A549 (cell line): Measurements from ENCODE around the gene SCO2. TPM values are rescaled to one million over a fixed set of nuclear protein-coding genes. Genes with fewer than 3 reads are reported as not detected.

Experiments
- ATAC-seq, 2 experiments: fragments of 200-7000 bp in 1 of 2; fragments of >200 bp in 1 of 2; cut with Nextera tagmentation in 1 of 2; cut with Tn5 transposase in 1 of 2; 3 replicates each; pipeline versions ENCODE4 v1.8.0 to v1.9.1; 2018 to 2020; ENCODE audit warnings: mild to moderate bottlenecking in 1 of 2, moderate library complexity in 1 of 2
- CTCF ChIA-PET: fragments of 300-600 bp; sonication (Branson Sonifier 250); formaldehyde crosslinking; extraction: SDS; loops from one replicate; lab custom pipeline; 2021; ENCODE audit warnings: antibody characterized with exemption, inconsistent platforms; lab: Yijun Ruan, JAX
- POLR2A ChIA-PET: fragments of 350-600 bp; formaldehyde crosslinking; extraction: SDS; loops from one replicate; lab custom pipeline; 2021; ENCODE audit warnings: antibody characterized with exemption, inconsistent platforms; lab: Yijun Ruan, JAX
- DNase-seq, 2 experiments: peaks; one replicate each; pipeline versions ENCODE4 v3.0.0 to v3.0.0-alpha.2; 2011 to 2016; ENCODE audit warnings: low read depth in 1 of 2, low spot score in 1 of 2
- FAIRE-seq: peaks from 2 replicates; lab custom pipeline; 2011; peaks lifted over from hg19 to GRCh38; lab: Jason Lieb, UNC
- H3K27ac ChIP-seq, 2 experiments: fragments of >200 bp; sonication (Bioruptor Twin); formaldehyde crosslinking; 3 replicates each; pipeline ENCODE4 v1.5.1; 2016 to 2017
- H3K4me1 ChIP-seq: fragments of >200 bp; sonication (Bioruptor Twin); formaldehyde crosslinking; 3 replicates; pipeline ENCODE4 v1.6.1; 2016
- H3K4me2 ChIP-seq: fragments of >200 bp; sonication (Bioruptor Twin); formaldehyde crosslinking; 3 replicates; pipeline ENCODE4 v1.6.1; 2016
- H3K4me3 ChIP-seq: fragments of >200 bp; sonication (Bioruptor Twin); formaldehyde crosslinking; 3 replicates; pipeline ENCODE4 v1.5.1; 2016
- H3K9me3 ChIP-seq: fragments of >200 bp; sonication (Bioruptor Twin); formaldehyde crosslinking; 3 replicates; pipeline ENCODE4 v1.6.1; 2016
- BCL3 ChIP-seq: fragments of >200 bp; sonication (Bioruptor Twin); formaldehyde crosslinking; IDR thresholded peaks from 3 replicates; pipeline ENCODE4 v1.6.1; 2016
- ZFP36 ChIP-seq: fragments of 450-650 bp; IDR thresholded peaks from 2 replicates; pipeline ENCODE4 v1.6.1; 2014; ENCODE audit warnings: borderline replicate concordance; ENCODE audit not compliant: partially characterized antibody
- WGBS: methylation state at CpG from one replicate; pipeline ENCODE4 v1.1.6; 2017; ENCODE audit errors: missing lambda C conversion rate; 5-methylcytosine and 5-hydroxymethylcytosine counted together
- polyA plus RNA-seq, 4 experiments: library from polyadenylated mRNA; depleted of rRNA in 3 of 4; stranded (reverse); fragments of >200 nt; fragmentation: RNase III in 1 of 4; extraction: RNeasy Plus Mini Kit Qiagen cat#74134 plus additional on column Dnase treatment in 1 of 4; gene quantifications; 2 replicates in 3 of 4; 3 replicates in 1 of 4; pipeline ENCODE4 v1.2.3, GENCODE V29; 2011 to 2017

SCO2 gene
- polyA plus RNA-seq, 2 of the 4 experiments (the other 2 are of a cell fraction), result 0.37 to 1.7 TPM

DNA sequence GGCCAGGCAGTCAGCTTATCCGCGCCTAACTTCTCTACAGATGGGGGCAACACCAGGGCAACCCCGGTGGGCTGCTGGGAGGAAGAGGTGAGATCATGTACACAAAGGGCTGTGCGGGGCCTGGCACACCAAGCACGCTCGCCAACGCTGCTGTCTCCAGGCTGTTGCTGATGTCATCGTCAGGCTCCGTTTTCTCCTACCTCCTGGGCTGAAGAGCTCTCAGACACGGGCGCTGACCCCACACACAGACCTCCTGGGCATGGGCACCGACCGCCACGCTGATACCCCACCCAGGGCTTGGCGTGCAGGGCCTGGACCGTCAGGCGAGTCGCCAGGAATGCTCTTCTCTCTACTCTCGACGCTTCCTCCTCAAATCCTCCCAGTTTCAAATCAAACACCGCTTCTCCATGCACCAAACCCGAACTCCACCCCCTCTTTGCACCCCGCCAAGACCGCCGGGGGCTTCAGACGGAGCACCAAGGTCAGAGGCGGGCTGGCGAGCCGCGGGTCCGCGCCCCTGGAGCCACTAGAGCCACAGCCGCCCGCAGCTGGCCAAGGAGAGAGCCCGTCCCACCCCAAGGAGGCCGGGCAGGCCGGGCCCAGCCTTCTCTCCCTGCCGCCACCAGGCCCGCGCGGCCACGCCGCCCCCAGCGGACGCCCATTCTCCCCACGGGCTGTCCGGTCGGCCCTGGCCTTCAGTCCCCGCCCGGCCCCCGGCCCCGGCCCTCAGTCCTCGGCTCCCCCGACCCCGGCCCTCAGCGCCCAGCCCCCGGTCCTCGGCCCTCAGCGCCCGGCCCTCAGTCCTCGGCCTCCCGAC is 51.3 kb downstream of the SCO2 start:
- DNase-seq (no peak), FAIRE-seq (no peak), ATAC-seq (peak; percentile 35 to 53; a peak in 4 of 6 replicates)
- CTCF ChIA-PET, result interaction anchor here (0.9 to 2.0 kb wide), 3 partner anchors 10 to 232 kb away, joined by 3 to 5 read pairs (median 4); no protein-coding TSS in a partner anchor
- WGBS, result 90% methylated on average over 2 of the region's 62 CpGs
- H3K4me1 ChIP-seq, result peaks cover 16% of the 10 kb centered on the region; the same call in 1 of the 3 replicates
- H3K9me3 ChIP-seq, result no peaks in the 10 kb centered on the region
- peak overlapping the region; percentile 84 to 96 for H3K27ac ChIP-seq
- TF ChIP-seq BCL3, result no peak
- TF ChIP-seq ZFP36, result peak; percentile 67
- peak overlapping the region; percentile 83 for H3K4me2 ChIP-seq
- POLR2A ChIA-PET, result no interaction called here
- peak overlapping the region; percentile 76 for H3K4me3 ChIP-seq

Other genes with a start within 250 kb of the SCO2 start
- 24.6 and 32.4 TPM in 2 replicates for gene PLXNB2, start 218.0 kb downstream of the SCO2 start, polyA plus RNA-seq (2011; rRNA removed)
- gene PLXNB2, start 218.0 kb downstream of the SCO2 start, polyA plus RNA-seq (2017; fragmentation: RNase III; extraction: RNeasy Plus Mini Kit Qiagen cat#74134 plus additional on column Dnase treatment), result 64.4 to 67.2 TPM (median 65.0 TPM) in 3 replicates
- 1.6 and 1.7 TPM in 2 replicates for gene DENND6B, start 198.6 kb downstream of the SCO2 start, polyA plus RNA-seq (2011; rRNA removed)
- 1.7 to 2.3 TPM (median 1.9 TPM) in 3 replicates for gene DENND6B, start 198.6 kb downstream of the SCO2 start, polyA plus RNA-seq (2017; fragmentation: RNase III; extraction: RNeasy Plus Mini Kit Qiagen cat#74134 plus additional on column Dnase treatment)
- 9.5 and 9.6 TPM in 2 replicates for gene PPP6R2, start 182.3 kb downstream of the SCO2 start, polyA plus RNA-seq (2011; rRNA removed)
- 13.2 to 15.1 TPM (median 14.7 TPM) in 3 replicates for gene PPP6R2, start 182.3 kb downstream of the SCO2 start, polyA plus RNA-seq (2017; fragmentation: RNase III; extraction: RNeasy Plus Mini Kit Qiagen cat#74134 plus additional on column Dnase treatment)
- 9.6 and 12.7 TPM in 2 replicates for gene SBF1, start 50.6 kb downstream of the SCO2 start, polyA plus RNA-seq (2011; rRNA removed)
- gene SBF1, start 50.6 kb downstream of the SCO2 start, polyA plus RNA-seq (2017; fragmentation: RNase III; extraction: RNeasy Plus Mini Kit Qiagen cat#74134 plus additional on column Dnase treatment), result 19.5 to 23.0 TPM (median 20.9 TPM) in 3 replicates
- gene ADM2, start 44.1 kb downstream of the SCO2 start, polyA plus RNA-seq (2011; rRNA removed), result 0.99 and 1.1 TPM in 2 replicates
- 0.46 to 0.62 TPM (median 0.50 TPM) in 3 replicates for gene ADM2, start 44.1 kb downstream of the SCO2 start, polyA plus RNA-seq (2017; fragmentation: RNase III; extraction: RNeasy Plus Mini Kit Qiagen cat#74134 plus additional on column Dnase treatment)
- gene MIOX, start 38.7 kb downstream of the SCO2 start, polyA plus RNA-seq (2011; rRNA removed), result 0.08 and 0.20 TPM in 2 replicates
- gene MIOX, start 38.7 kb downstream of the SCO2 start, polyA plus RNA-seq (2017; fragmentation: RNase III; extraction: RNeasy Plus Mini Kit Qiagen cat#74134 plus additional on column Dnase treatment), result not detected in 3 replicates
- 13.0 and 15.1 TPM in 2 replicates for gene LMF2, start 17.9 kb downstream of the SCO2 start, polyA plus RNA-seq (2011; rRNA removed)
- gene LMF2, start 17.9 kb downstream of the SCO2 start, polyA plus RNA-seq (2017; fragmentation: RNase III; extraction: RNeasy Plus Mini Kit Qiagen cat#74134 plus additional on column Dnase treatment), result 31.8 to 34.2 TPM (median 32.5 TPM) in 3 replicates
- gene NCAPH2, start 17.4 kb downstream of the SCO2 start, polyA plus RNA-seq (2011; rRNA removed), result 13.9 and 14.3 TPM in 2 replicates
- gene NCAPH2, start 17.4 kb downstream of the SCO2 start, polyA plus RNA-seq (2017; fragmentation: RNase III; extraction: RNeasy Plus Mini Kit Qiagen cat#74134 plus additional on column Dnase treatment), result 27.7 to 29.4 TPM (median 29.1 TPM) in 3 replicates
- 4.8 and 5.9 TPM in 2 replicates for gene TYMP, start 4.4 kb upstream of the SCO2 start, polyA plus RNA-seq (2011; rRNA removed)
- gene TYMP, start 4.4 kb upstream of the SCO2 start, polyA plus RNA-seq (2017; fragmentation: RNase III; extraction: RNeasy Plus Mini Kit Qiagen cat#74134 plus additional on column Dnase treatment), result 9.0 to 11.0 TPM (median 10.6 TPM) in 3 replicates
- 0.09 and 0.15 TPM in 2 replicates for gene KLHDC7B, start 20.3 kb upstream of the SCO2 start, polyA plus RNA-seq (2011; rRNA removed)
- not detected in 3 replicates for gene KLHDC7B, start 20.3 kb upstream of the SCO2 start, polyA plus RNA-seq (2017; fragmentation: RNase III; extraction: RNeasy Plus Mini Kit Qiagen cat#74134 plus additional on column Dnase treatment)
- 0.30 and 0.59 TPM in 2 replicates for gene SYCE3, start 37.3 kb upstream of the SCO2 start, polyA plus RNA-seq (2011; rRNA removed)
- 0.29 to 0.45 TPM in 2 of 3 replicates, not detected in the other for gene SYCE3, start 37.3 kb upstream of the SCO2 start, polyA plus RNA-seq (2017; fragmentation: RNase III; extraction: RNeasy Plus Mini Kit Qiagen cat#74134 plus additional on column Dnase treatment)
- 12.1 and 16.5 TPM in 2 replicates for gene CPT1B, start 52.8 kb upstream of the SCO2 start, polyA plus RNA-seq (2011; rRNA removed)
- gene CPT1B, start 52.8 kb upstream of the SCO2 start, polyA plus RNA-seq (2017; fragmentation: RNase III; extraction: RNeasy Plus Mini Kit Qiagen cat#74134 plus additional on column Dnase treatment), result 21.1 to 27.5 TPM (median 26.5 TPM) in 3 replicates
- 16.4 and 22.7 TPM in 2 replicates for gene CHKB, start 57.3 kb upstream of the SCO2 start, polyA plus RNA-seq (2011; rRNA removed)
- 21.0 to 26.1 TPM (median 25.8 TPM) in 3 replicates for gene CHKB, start 57.3 kb upstream of the SCO2 start, polyA plus RNA-seq (2017; fragmentation: RNase III; extraction: RNeasy Plus Mini Kit Qiagen cat#74134 plus additional on column Dnase treatment)
- 0.75 and 0.76 TPM in 2 replicates for gene MAPK8IP2, start 75.2 kb upstream of the SCO2 start, polyA plus RNA-seq (2011; rRNA removed)
- 2.2 to 3.0 TPM (median 2.8 TPM) in 3 replicates for gene MAPK8IP2, start 75.2 kb upstream of the SCO2 start, polyA plus RNA-seq (2017; fragmentation: RNase III; extraction: RNeasy Plus Mini Kit Qiagen cat#74134 plus additional on column Dnase treatment)
- gene ARSA, start 102.6 kb upstream of the SCO2 start, polyA plus RNA-seq (2011; rRNA removed), result 7.7 and 9.1 TPM in 2 replicates
- gene ARSA, start 102.6 kb upstream of the SCO2 start, polyA plus RNA-seq (2017; fragmentation: RNase III; extraction: RNeasy Plus Mini Kit Qiagen cat#74134 plus additional on column Dnase treatment), result 15.9 to 22.5 TPM (median 19.5 TPM) in 3 replicates
- 0.52 and 0.53 TPM in 2 replicates for gene SHANK3, start 147.2 kb upstream of the SCO2 start, polyA plus RNA-seq (2011; rRNA removed)
- gene SHANK3, start 147.2 kb upstream of the SCO2 start, polyA plus RNA-seq (2017; fragmentation: RNase III; extraction: RNeasy Plus Mini Kit Qiagen cat#74134 plus additional on column Dnase treatment), result 2.1 to 2.4 TPM (median 2.3 TPM) in 3 replicates
- not detected in 2 replicates for gene ACR, start 212.6 kb upstream of the SCO2 start, polyA plus RNA-seq (2011; rRNA removed)
- gene ACR, start 212.6 kb upstream of the SCO2 start, polyA plus RNA-seq (2017; fragmentation: RNase III; extraction: RNeasy Plus Mini Kit Qiagen cat#74134 plus additional on column Dnase treatment), result 0.11 TPM in 1 of 3 replicates, not detected in the others